Loucy (cell line): ENCODE data around the gene PRSS36.
A peak's percentile ranks its signal among the peaks of the same experiment; 100 is the strongest.

Experiments
- H2AFZ ChIP-seq: fragments of 200-600 bp; sonication (generic); 2 replicates; pipeline ENCODE4 v1.6.0; 2016; ENCODE audit warnings: antibody characterized with exemption, mild to moderate bottlenecking, low read length, moderate library complexity
- H3F3A ChIP-seq: fragments of 200-600 bp; 2 replicates; pipeline ENCODE4 v1.6.0; 2016; ENCODE audit warnings: antibody characterized with exemption, low read depth, mild to moderate bottlenecking
- H3K27me3 ChIP-seq: fragments of 200-600 bp; sonication (generic); 2 replicates; pipeline ENCODE4 v1.6.1; 2014; ENCODE audit warnings: low read length, mild to moderate bottlenecking; ENCODE audit not compliant: insufficient read depth, poor library complexity, severe bottlenecking
- H3K36me3 ChIP-seq: fragments of 200-600 bp; sonication (generic); 2 replicates; pipeline ENCODE4 v1.6.1; 2016; ENCODE audit warnings: low read length; ENCODE audit not compliant: insufficient read depth
- H3K4me1 ChIP-seq: fragments of 200-600 bp; sonication (generic); 2 replicates; pipeline ENCODE4 v1.5.1; 2014; ENCODE audit warnings: low read length, mild to moderate bottlenecking; ENCODE audit not compliant: insufficient read depth, poor library complexity, severe bottlenecking
- H3K4me2 ChIP-seq: fragments of 200-600 bp; sonication (generic); 2 replicates; pipeline ENCODE4 v1.6.0; 2014; ENCODE audit warnings: antibody characterized with exemption, low read length, low read depth, mild to moderate bottlenecking; ENCODE audit not compliant: poor library complexity, severe bottlenecking
- H3K4me3 ChIP-seq: fragments of 200-600 bp; sonication (generic); 2 replicates; pipeline ENCODE4 v1.5.1; 2014; ENCODE audit warnings: low read length, mild to moderate bottlenecking, mixed read lengths; ENCODE audit not compliant: poor library complexity, severe bottlenecking
- H3K79me2 ChIP-seq: fragments of 200-600 bp; sonication (generic); 2 replicates; pipeline ENCODE4 v1.6.1; 2014; ENCODE audit warnings: low read length; ENCODE audit not compliant: insufficient read depth
- H3K9ac ChIP-seq: fragments of 200-600 bp; sonication (generic); 2 replicates; pipeline ENCODE4 v1.6.0; 2014; ENCODE audit warnings: mild to moderate bottlenecking, low read depth, low read length, moderate library complexity; ENCODE audit not compliant: poor library complexity, severe bottlenecking
- H3K9me2 ChIP-seq: fragments of 200-600 bp; sonication (generic); replicated peaks from 2 replicates; pipeline ENCODE4 v1.6.1; 2016; ENCODE audit warnings: low read depth, low read length, mixed read lengths
- H3K9me3 ChIP-seq: fragments of 200-600 bp; sonication (generic); 2 replicates; pipeline ENCODE4 v1.6.1; 2014; ENCODE audit warnings: mild to moderate bottlenecking, antibody characterized with exemption, low read length, low read depth; ENCODE audit not compliant: insufficient read depth
- H4K20me1 ChIP-seq: fragments of 200-600 bp; sonication (generic); 2 replicates; pipeline ENCODE4 v1.6.0; 2014; ENCODE audit warnings: antibody characterized with exemption, low read length, mild to moderate bottlenecking; ENCODE audit not compliant: insufficient read depth, poor library complexity, severe bottlenecking
- CTCF ChIP-seq: fragments of 200-600 bp; sonication (generic); conservative IDR thresholded peaks from 2 replicates; pipeline ENCODE4 v1.5.1; 2014; ENCODE audit warnings: mild to moderate bottlenecking, antibody characterized with exemption, low read length
- EZH2phosphoT487 ChIP-seq: fragments of 200-600 bp; IDR thresholded peaks from 2 replicates; pipeline ENCODE4 v1.6.1; 2018; ENCODE audit warnings: antibody characterized with exemption, mild to moderate bottlenecking, moderate library complexity, borderline replicate concordance

The PRSS36 gene

GRCh38 chr16:31149894-31150890, at the start of gene PRSS36:
PRSS36 (minus strand) TSS chr16:31150066; CDS start chr16:31150035, 31 bp downstream.
- no peaks in the 10 kb centered on the region for H3K79me2 ChIP-seq
- TF ChIP-seq EZH2phosphoT487 (no peak), CTCF (no peak)

GRCh38 chr16:31199430-31200041, 49.7 kb upstream of the PRSS36 start:
- no peak overlapping the region for H2AFZ ChIP-seq
- H3F3A ChIP-seq, result peaks cover 7% of the 10 kb centered on the region
- H4K20me1 ChIP-seq, result peaks cover 45% of the 10 kb centered on the region
- TF ChIP-seq EZH2phosphoT487 (no peak), CTCF (no peak)
- H3K27me3 ChIP-seq, result no peaks in the 10 kb centered on the region
- no peaks in the 10 kb centered on the region for H3K9me3 ChIP-seq
- no peak overlapping the region for H3K4me3 ChIP-seq
- H3K36me3 ChIP-seq, result peaks cover 35% of the 10 kb centered on the region
- H3K4me1 ChIP-seq, result no peaks in the 10 kb centered on the region
- no peaks in the 10 kb centered on the region for H3K9me2 ChIP-seq
- no peak overlapping the region for H3K9ac ChIP-seq
- peaks cover 19% of the 10 kb centered on the region; the same call in 1 of the 2 replicates for H3K79me2 ChIP-seq
- H3K4me2 ChIP-seq, result no peak overlapping the region

More at GRCh38 chr16:31149894-31150890, at the start of gene PRSS36:
- H3K4me1 ChIP-seq, result no peaks in the 10 kb centered on the region
- H4K20me1 ChIP-seq, result no peaks in the 10 kb centered on the region
- H3K9ac ChIP-seq, result no peak within 1 kb of the TSS
- H3K4me2 ChIP-seq, result no peak within 1 kb of the TSS
- H2AFZ ChIP-seq, result peak within 1 kb of the TSS; percentile 57; the same call in 1 of the 2 replicates
- no peaks in the 10 kb centered on the region for H3F3A ChIP-seq
- H3K4me3 ChIP-seq, result no peak within 1 kb of the TSS
- H3K9me2 ChIP-seq, result no peaks in the 10 kb centered on the region
- H3K27me3 ChIP-seq, result no peaks in the 10 kb centered on the region
- H3K36me3 ChIP-seq, result no peaks in the 10 kb centered on the region
- no peaks in the 10 kb centered on the region for H3K9me3 ChIP-seq

GRCh38 chr16:31198207-31198882, 48.5 kb upstream of the PRSS36 start:
- peaks cover 7% of the 10 kb centered on the region for H3F3A ChIP-seq

More at GRCh38 chr16:31198207-31198882, 48.5 kb upstream of the PRSS36 start:
- H3K79me2 ChIP-seq, result peaks cover 28% of the 10 kb centered on the region; the same call in 1 of the 2 replicates
- no peaks in the 10 kb centered on the region for H3K27me3 ChIP-seq
- TF ChIP-seq EZH2phosphoT487, result no peak
- TF ChIP-seq CTCF, result no peak
- H3K4me2 ChIP-seq, result no peak overlapping the region
- no peaks in the 10 kb centered on the region for H3K9me3 ChIP-seq
- no peaks in the 10 kb centered on the region for H3K4me1 ChIP-seq
- H3K9ac ChIP-seq, result no peak overlapping the region
- H2AFZ ChIP-seq, result no peak overlapping the region
- peaks cover 57% of the 10 kb centered on the region for H4K20me1 ChIP-seq
- H3K9me2 ChIP-seq, result no peaks in the 10 kb centered on the region
- H3K4me3 ChIP-seq, result no peak overlapping the region
- H3K36me3 ChIP-seq, result peaks cover 47% of the 10 kb centered on the region
